MM.1S (cell line): ENCODE results near the gene PLA2G15.

Experiments used
- DNase-seq: peaks from one replicate; pipeline ENCODE4 v3.0.0-alpha.2; 2015
- H2AFZ ChIP-seq: fragments of 300-600 bp; sonication (generic); 2 replicates; pipeline ENCODE4 v1.6.0; 2016; ENCODE audit warnings: antibody characterized with exemption, low read length
- H3F3A ChIP-seq: fragments of 300-600 bp; sonication (generic); 2 replicates; pipeline ENCODE4 v1.6.1; 2016; ENCODE audit warnings: mild to moderate bottlenecking, antibody characterized with exemption, low read length, moderate library complexity, mixed read lengths; ENCODE audit not compliant: insufficient read depth
- H3K27ac ChIP-seq: fragments of 300-600 bp; sonication (generic); 2 replicates; pipeline ENCODE4 v1.5.1; 2016; ENCODE audit warnings: mild to moderate bottlenecking, low read length
- H3K27me3 ChIP-seq: fragments of 300-600 bp; sonication (generic); replicated peaks from 2 replicates; pipeline ENCODE4 v1.6.0; 2016; ENCODE audit warnings: low read length; ENCODE audit not compliant: insufficient read depth
- H3K36me3 ChIP-seq: fragments of 300-600 bp; sonication (generic); replicated peaks from 2 replicates; pipeline ENCODE4 v1.6.1; 2016; ENCODE audit warnings: mild to moderate bottlenecking, low read length, mixed read lengths; ENCODE audit not compliant: insufficient read depth
- H3K4me1 ChIP-seq: fragments of 300-600 bp; sonication (generic); 2 replicates; pipeline ENCODE4 v1.6.1; 2016; ENCODE audit warnings: low read length, mixed read lengths
- H3K4me2 ChIP-seq: fragments of 300-600 bp; sonication (generic); 2 replicates; pipeline ENCODE4 v1.6.0; 2016; ENCODE audit warnings: low read depth, low read length
- H3K4me3 ChIP-seq: fragments of 300-600 bp; sonication (generic); 2 replicates; pipeline ENCODE4 v1.5.1; 2016; ENCODE audit warnings: low read length, mixed read lengths
- H3K79me2 ChIP-seq: fragments of 300-600 bp; sonication (generic); 2 replicates; pipeline ENCODE4 v1.6.1; 2016; ENCODE audit warnings: mixed run types, low read length, mixed read lengths
- H3K9ac ChIP-seq: fragments of 300-600 bp; sonication (generic); 2 replicates; pipeline ENCODE4 v1.6.1; 2016; ENCODE audit warnings: low read length, mixed read lengths
- H3K9me2 ChIP-seq: fragments of 300-600 bp; sonication (generic); replicated peaks from 2 replicates; pipeline ENCODE4 v1.6.1; 2016; ENCODE audit warnings: mild to moderate bottlenecking, low read length, mixed read lengths; ENCODE audit not compliant: insufficient read depth
- H3K9me3 ChIP-seq: fragments of 300-600 bp; sonication (generic); replicated peaks from 2 replicates; pipeline ENCODE4 v1.6.1; 2016; ENCODE audit warnings: mild to moderate bottlenecking, low read length, mixed read lengths; ENCODE audit not compliant: insufficient read depth
- H4K20me1 ChIP-seq: fragments of 300-600 bp; sonication (generic); 2 replicates; pipeline ENCODE4 v1.6.1; 2016; ENCODE audit warnings: mild to moderate bottlenecking, low read length, moderate library complexity, mixed read lengths; ENCODE audit not compliant: insufficient read depth
- CTCF ChIP-seq: fragments of 300-600 bp; sonication (generic); IDR thresholded peaks from 2 replicates; pipeline ENCODE4 v1.5.1; 2016; ENCODE audit warnings: antibody characterized with exemption, low read length, mixed read lengths
- EZH2 ChIP-seq: fragments of 300-600 bp; sonication (generic); optimal IDR thresholded peaks from 2 replicates; pipeline ENCODE3; 2017; ENCODE audit warnings: low read depth, mild to moderate bottlenecking, antibody characterized with exemption, low read length, mixed read lengths
- EZH2phosphoT487 ChIP-seq: fragments of 300-600 bp; sonication (generic); IDR thresholded peaks from 2 replicates; pipeline ENCODE4 v1.6.1; 2018; ENCODE audit warnings: antibody characterized with exemption, low read length

Gene PLA2G15

GRCh38 chr16:68296693-68297092 is 51.5 kb downstream of the PLA2G15 start:
- no peak for DNase-seq
- Histone ChIP-seq H3K9ac (no peak overlapping the region), H3F3A (peaks cover 9% of the 10 kb centered on the region; the same call in 1 of the 2 replicates), H2AFZ (no peak overlapping the region), H3K4me1 (no peaks in the 10 kb centered on the region), H3K9me2 (no peaks in the 10 kb centered on the region), H3K27ac (no peak overlapping the region), H3K4me3 (no peak overlapping the region), H3K79me2 (peaks cover 86% of the 10 kb centered on the region), H4K20me1 (no peaks in the 10 kb centered on the region), H3K9me3 (no peaks in the 10 kb centered on the region), H3K36me3 (peaks cover 8% of the 10 kb centered on the region; the same call in 1 of the 2 replicates), H3K27me3 (no peaks in the 10 kb centered on the region), H3K4me2 (no peak overlapping the region)
- no peak for TF ChIP-seq CTCF
- no peak for TF ChIP-seq EZH2

- H3K9ac ChIP-seq, result no peak overlapping the region
- H3F3A ChIP-seq, result peaks cover 9% of the 10 kb centered on the region; the same call in 1 of the 2 replicates
- H3K9me3 ChIP-seq, result no peaks in the 10 kb centered on the region
- no peak overlapping the region for H2AFZ ChIP-seq
- no peak for TF ChIP-seq EZH2
- TF ChIP-seq CTCF, result no peak
- TF ChIP-seq EZH2phosphoT487, result no peak
- H3K27me3 ChIP-seq, result no peaks in the 10 kb centered on the region
- H3K4me2 ChIP-seq, result no peak overlapping the region
- H3K36me3 ChIP-seq, result peaks cover 13% of the 10 kb centered on the region; the same call in 1 of the 2 replicates
- H3K4me3 ChIP-seq, result no peak overlapping the region
- H3K4me1 ChIP-seq, result no peaks in the 10 kb centered on the region
- peaks cover 85% of the 10 kb centered on the region for H3K79me2 ChIP-seq
- no peak for DNase-seq
- no peaks in the 10 kb centered on the region for H4K20me1 ChIP-seq
- no peak overlapping the region for H3K27ac ChIP-seq
- H3K9me2 ChIP-seq, result no peaks in the 10 kb centered on the region
These were observed 52.7 kb downstream of the PLA2G15 start for GRCh38 chr16:68297908-68298307.

- Histone ChIP-seq H3F3A (peaks cover 9% of the 10 kb centered on the region; the same call in 1 of the 2 replicates), H3K27me3 (no peaks in the 10 kb centered on the region), H3K9me2 (no peaks in the 10 kb centered on the region), H3K4me3 (no peak overlapping the region), H2AFZ (no peak overlapping the region), H3K36me3 (peaks cover 13% of the 10 kb centered on the region; the same call in 1 of the 2 replicates), H3K27ac (no peak overlapping the region), H3K4me1 (no peaks in the 10 kb centered on the region), H3K79me2 (peaks cover 81% of the 10 kb centered on the region), H3K9ac (no peak overlapping the region), H3K4me2 (no peak overlapping the region), H3K9me3 (no peaks in the 10 kb centered on the region), H4K20me1 (no peaks in the 10 kb centered on the region)
- TF ChIP-seq CTCF, result no peak
- TF ChIP-seq EZH2phosphoT487, result no peak
- DNase-seq, result no peak
These were observed 53.1 kb downstream of the PLA2G15 start for GRCh38 chr16:68298312-68298711.
